Endometrial microvascular endothelial cells (primary cell): ENCODE data around the gene TSHZ1. TPM values are rescaled to one million over a fixed set of nuclear protein-coding genes. Genes with fewer than 3 reads are reported as not detected.

Source experiments
- in situ Hi-C: cut with HindIII; loops from 2 replicates; pipeline ENCODE4 v1.10.0; 2017; ENCODE audit warnings: low sequenced_read_pairs, low pct_unique_long_range_greater_than_20kb; ENCODE audit errors: inconsistent ontology term
- total RNA-seq: library from RNA; depleted of rRNA; stranded (reverse); fragments of >200 nt; gene quantifications from one replicate; pipeline ENCODE4 v1.2.3, GENCODE V29; 2015; ENCODE audit errors: inconsistent ontology term

TSHZ1 gene
- total RNA-seq, 1 donor from 2014 or later = 11.0 TPM

- in situ Hi-C loops = no loop called here
Measured at GRCh38 chr18:75256376-75256775, 45.8 kb downstream of the TSHZ1 start.

GRCh38 chr18:75257605-75258004, 47.0 kb downstream of the TSHZ1 start:
- in situ Hi-C loops = no loop called here

DNA sequence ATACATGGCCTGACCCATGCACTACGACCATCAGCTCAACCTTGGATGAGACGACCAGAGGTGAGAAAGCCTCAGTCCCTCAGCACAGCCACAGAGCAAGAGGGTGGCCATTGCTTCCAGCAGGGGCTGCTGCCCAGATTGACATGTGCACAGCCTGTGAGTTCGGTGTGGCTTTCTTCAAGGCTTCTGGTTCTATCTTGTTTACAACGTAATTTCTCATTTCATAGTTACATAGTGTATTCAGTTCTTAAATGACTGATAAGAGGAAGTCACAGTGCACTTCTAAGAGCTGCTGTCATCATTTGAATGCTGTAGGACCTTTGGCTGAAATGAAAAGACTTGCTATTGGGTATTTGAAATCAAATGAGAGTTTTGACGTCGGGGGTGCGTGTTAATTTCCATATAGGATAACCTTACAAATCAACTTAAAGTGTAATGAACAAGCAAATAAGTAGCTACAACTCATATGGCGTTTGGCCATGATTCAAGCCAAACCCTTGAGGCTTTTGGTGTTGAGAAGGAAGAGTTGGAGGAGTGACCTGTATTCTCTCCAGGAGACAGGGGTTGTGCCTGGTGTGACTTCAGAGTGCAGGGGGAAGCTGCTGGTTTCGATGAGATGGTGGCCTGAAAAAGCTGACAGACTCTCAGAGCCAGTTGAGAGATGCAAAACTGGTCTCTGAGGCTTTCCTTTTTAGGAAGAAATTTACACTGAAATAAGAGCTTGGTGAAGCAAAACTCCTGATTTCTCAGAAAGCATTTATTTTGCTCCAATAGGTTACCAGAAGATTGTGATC, 51.0 kb downstream of the TSHZ1 start:
- in situ Hi-C loops = no loop called here

DNA sequence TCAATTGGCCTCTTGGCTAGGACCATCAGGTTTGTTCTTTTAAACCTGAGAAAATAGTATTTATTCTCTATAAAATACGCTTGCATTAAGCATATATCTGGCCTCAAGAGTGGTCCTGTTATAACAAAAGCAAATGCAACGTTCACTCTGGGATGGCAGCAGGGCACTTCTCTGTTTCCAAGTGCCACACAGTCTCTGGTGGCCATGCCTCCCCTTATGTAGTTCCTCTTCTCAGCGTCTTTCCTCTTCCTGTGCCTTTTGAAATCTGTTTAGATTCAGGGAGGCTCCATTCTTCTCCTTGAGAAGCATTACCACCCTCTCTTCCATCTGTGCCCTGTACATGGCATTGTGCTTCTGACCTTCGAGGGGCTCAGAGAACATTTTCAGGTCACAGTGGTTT, 51.9 kb downstream of the TSHZ1 start:
- in situ Hi-C loops = no loop called here

DNA sequence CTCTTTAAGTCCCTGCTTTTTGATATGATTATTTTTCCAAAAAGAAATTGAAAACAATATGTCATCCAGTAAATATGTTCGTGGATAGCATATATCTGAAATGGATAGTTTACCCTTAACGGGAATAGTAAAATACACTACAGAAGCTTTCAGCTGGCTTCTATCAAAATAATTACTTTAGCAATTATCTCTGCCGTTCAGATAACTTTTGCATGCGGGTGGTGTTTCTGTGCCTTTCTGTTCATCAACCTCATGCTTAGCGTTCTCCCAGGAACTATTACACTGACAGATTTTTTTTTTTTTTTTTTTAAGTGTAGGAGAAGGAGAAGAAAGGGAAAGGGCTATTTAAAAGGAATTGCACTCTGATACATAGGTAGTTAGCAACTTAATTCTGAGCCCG, 53.6 kb downstream of the TSHZ1 start:
- in situ Hi-C loops = no loop called here

DNA sequence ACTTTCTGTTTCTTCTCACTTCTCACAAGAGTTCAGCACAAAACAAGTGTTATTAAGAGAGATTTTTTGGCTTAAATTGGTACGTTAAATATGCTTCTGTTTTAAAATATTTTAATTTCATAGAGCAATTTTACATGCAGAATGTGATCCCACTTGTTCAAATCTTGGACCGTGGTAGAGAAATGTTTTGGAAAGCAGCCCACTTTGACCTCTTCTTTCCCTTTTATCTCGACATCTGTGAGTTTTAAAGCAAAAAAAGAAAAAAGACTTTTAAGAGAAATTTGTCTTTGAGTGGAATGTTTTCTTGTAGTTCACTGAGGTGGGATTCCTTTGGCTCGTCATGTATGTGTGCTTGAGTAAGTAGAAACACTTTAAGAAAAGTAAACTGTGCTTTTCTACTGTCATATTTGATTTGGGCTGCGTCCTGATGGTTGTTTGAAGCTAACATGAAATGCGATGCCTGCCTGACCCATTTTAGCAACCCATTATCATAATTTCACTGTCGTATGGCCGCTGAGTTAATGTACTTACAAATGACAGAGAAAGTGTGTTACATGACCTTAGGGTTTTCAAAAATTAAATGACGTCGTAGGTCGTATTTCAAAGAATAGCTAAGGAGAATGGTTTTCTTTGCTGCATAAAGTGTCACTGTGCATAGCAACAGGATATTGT, 54.5 kb downstream of the TSHZ1 start:
- in situ Hi-C loops = no loop called here

DNA sequence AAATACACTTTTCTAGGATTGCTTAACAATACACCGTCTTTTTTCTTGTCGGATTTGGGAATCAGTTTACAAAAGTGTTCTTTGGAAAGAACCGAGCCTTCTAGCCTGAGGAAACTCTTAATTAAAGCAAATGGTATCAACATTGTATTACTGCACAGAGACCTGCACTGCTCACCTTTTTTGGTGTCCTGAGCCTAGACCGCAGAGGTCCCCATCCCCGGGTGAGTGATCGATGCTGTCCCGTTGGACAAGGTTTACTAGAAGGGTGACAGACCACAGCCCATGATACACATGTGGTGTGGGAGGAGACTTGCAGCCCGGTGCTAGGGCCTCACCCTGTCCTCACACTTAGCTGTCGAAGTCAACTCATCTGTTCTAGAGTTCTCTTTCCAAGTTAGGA, 55.3 kb downstream of the TSHZ1 start:
- in situ Hi-C loops = no loop called here

GRCh38 chr18:75267643-75268363, 57.2 kb downstream of the TSHZ1 start:
- in situ Hi-C loops = no loop called here

DNA sequence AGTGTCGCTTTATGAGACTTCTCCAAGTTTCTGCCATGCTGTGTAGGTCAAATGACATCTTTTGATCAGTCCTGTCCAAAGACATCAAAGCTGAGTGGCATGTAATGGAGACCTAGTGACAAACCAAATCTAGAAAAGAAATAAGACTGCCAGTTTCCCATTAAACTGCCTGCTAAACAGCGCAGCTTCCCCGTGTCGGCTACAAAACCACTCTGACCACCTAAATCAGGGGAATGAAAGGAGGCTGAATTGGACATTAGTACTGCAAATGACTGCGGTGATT, 57.7 kb downstream of the TSHZ1 start:
- in situ Hi-C loops = no loop called here

GRCh38 chr18:75269124-75269680, 58.6 kb downstream of the TSHZ1 start:
- in situ Hi-C loops = no loop called here

DNA sequence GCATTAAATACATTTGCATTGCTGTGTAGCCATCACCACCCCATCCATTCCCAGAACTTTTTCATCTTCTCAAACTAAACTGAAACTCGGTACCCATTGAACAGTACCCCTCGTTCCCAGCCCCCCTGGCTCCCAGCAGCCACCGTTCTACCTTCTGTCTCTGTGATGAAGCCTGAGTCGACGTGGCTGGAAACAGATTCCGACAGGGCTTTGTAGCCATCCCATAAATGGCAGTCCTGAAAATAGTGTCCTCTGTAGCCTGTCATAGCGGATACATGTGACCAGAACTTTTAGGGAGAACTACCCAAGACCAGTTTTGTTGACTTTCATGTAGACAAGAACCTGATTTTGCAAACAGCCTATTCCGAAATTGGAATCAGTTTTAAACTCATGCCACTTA, 59.1 kb downstream of the TSHZ1 start:
- in situ Hi-C loops = no loop called here

DNA sequence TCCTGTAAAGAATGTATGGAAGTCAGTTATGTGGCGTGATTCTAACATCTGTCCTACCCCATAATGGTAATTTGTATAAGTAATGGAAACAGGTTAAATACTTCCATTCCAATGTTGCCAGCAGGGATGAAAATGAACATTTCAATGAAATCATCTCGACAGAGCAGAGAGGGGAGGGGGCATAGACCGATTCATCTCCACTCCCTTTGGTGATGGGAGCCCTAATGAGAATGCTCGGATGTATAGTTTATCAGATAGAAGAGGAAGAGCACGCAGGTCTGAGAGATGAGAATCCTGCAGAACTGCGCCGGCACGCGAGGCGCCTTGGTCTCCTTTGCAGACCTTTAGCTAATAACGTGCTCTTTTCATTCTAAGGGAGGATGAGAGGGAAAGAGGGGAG, 61.4 kb downstream of the TSHZ1 start:
- in situ Hi-C loops = no loop called here

- in situ Hi-C loops = no loop called here
Measured at GRCh38 chr18:75273817-75274216, 63.2 kb downstream of the TSHZ1 start.

DNA sequence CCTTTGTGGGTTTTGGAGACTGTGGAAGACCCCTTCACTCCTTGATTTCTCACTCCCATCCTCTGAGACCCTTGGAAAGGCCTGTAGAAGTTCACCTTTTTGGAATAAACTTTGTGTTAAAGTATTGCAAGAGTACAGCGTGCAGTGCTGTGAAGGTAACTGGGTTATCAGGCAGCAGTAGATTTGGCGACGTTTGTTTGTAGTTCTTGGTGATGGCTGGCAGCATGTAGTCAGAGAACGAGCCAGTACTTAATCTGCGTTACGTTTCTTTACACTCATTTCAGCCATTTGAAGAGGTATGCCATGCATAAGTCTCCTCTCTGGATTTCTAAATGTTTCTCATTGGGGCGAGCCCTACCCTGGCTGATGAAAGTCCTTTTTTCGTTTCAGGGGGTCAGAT, 64.6 kb downstream of the TSHZ1 start:
- in situ Hi-C loops = no loop called here

DNA sequence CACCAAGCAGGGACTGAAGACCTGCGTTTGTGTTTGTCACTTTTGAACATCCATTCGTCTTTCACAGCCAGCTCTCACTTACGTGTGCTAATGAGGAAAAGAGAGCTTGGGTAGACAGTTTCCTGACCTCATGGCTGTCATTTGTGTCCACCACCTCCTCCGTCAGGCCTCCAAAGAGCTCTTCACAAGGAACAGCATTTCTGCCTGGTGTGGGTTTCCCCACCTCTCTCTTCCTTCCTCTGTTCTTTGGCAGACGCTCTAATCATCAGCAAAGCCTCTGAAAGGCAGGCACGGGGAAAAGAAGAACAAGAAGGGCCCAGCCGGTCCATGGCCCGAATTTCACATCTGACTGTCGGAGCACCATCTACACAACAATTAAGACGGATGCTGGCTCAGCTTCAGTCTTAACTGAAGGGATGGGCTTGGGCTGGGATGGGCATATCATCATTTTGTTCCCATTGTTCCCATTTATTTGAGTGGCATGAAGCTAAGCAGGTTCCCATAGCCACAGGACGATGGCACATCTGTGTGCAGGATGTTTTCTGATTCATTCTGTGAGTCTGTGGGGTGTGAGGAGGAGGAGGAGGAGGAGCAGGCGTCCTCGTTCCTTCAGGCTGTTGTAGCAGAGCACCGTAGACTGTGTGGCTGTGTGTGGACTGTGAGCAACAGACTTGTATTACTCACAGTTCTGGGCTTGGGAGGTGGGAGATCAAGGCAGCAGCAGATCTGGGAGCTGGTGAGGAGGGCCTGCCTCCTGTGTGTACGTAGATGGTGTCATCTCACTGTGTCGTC, 66.4 kb downstream of the TSHZ1 start:
- in situ Hi-C loops = no loop called here

DNA sequence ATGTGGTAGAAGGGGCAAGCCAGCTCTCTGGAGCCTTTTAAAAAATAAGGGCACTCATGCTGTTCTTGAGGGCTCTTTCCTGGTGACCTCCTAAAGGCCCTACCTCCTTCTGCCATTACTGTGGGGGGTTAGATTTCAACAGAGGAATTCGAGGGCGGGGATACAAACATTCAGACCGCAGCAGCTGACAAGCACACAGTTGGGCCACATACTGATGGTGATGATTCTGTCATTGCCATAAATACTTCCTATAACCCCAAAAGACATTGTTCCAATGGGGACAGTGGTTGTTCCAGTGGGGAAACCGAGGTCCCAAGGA, 67.0 kb downstream of the TSHZ1 start:
- in situ Hi-C loops = no loop called here

GRCh38 chr18:75279381-75279780, 68.8 kb downstream of the TSHZ1 start:
- in situ Hi-C loops = no loop called here

- in situ Hi-C loops = no loop called here
Measured at GRCh38 chr18:75280427-75281280, 70.1 kb downstream of the TSHZ1 start.
